Stimulated activated CD8-positive, alpha-beta memory T cell treated with anti-CD3 and anti-CD28 coated beads, Interleukin-4, amount 100 ng/mL, for 1 hour (primary cell): ENCODE data around the gene SLC5A10.

ENCODE experiments used
- DNase-seq, 2 donors: peaks; one replicate each; pipeline ENCODE4 v3.0.0-alpha.2; 2020; ENCODE audit warnings: low read depth in 2 of 2, low spot score in 1 of 2

The SLC5A10 gene

GRCh38 chr17:18963126-18964017, 11.4 kb downstream of the SLC5A10 start:
- no peak for DNase-seq

- DNase-seq, result no peak
Observed at GRCh38 chr17:18964018-18964351, 12.0 kb downstream of the SLC5A10 start.

GRCh38 chr17:18964550-18964949, 12.6 kb downstream of the SLC5A10 start:
- no peak for DNase-seq

- DNase-seq, result no peak
Observed at GRCh38 chr17:18965530-18966236, 13.7 kb downstream of the SLC5A10 start.

GRCh38 chr17:18966831-18967624, 15.1 kb downstream of the SLC5A10 start:
- DNase-seq, result no peak

GRCh38 chr17:18967916-18968315, 16.0 kb downstream of the SLC5A10 start:
- no peak for DNase-seq

GRCh38 chr17:18968345-18968744, 16.4 kb downstream of the SLC5A10 start:
- no peak for DNase-seq

GRCh38 chr17:18968945-18969887, 17.3 kb downstream of the SLC5A10 start:
- DNase-seq, result no peak

- DNase-seq, result no peak
Observed at GRCh38 chr17:18970582-18971480, 18.9 kb downstream of the SLC5A10 start.

- DNase-seq, result no peak
Observed at GRCh38 chr17:18971801-18972200, 19.8 kb downstream of the SLC5A10 start.

- DNase-seq, result no peak
Observed at GRCh38 chr17:18974407-18975149, 22.6 kb downstream of the SLC5A10 start.

- DNase-seq, result no peak
Observed at GRCh38 chr17:18975597-18975996, 23.6 kb downstream of the SLC5A10 start.

GRCh38 chr17:18976201-18976600, 24.2 kb downstream of the SLC5A10 start:
- DNase-seq, result no peak

- DNase-seq, result no peak
Observed at GRCh38 chr17:18977021-18977420, 25.1 kb downstream of the SLC5A10 start.

GRCh38 chr17:18977646-18978045, 25.7 kb downstream of the SLC5A10 start:
- no peak for DNase-seq

GRCh38 chr17:18978050-18978449, 26.1 kb downstream of the SLC5A10 start:
- no peak for DNase-seq

- no peak for DNase-seq
Observed at GRCh38 chr17:18978655-18979054, 26.7 kb downstream of the SLC5A10 start.

GRCh38 chr17:18980682-18981334, 28.8 kb downstream of the SLC5A10 start:
- DNase-seq, result no peak

- DNase-seq, result no peak
Observed at GRCh38 chr17:18981335-18981641, 29.3 kb downstream of the SLC5A10 start.
